Psoas muscle (tissue), 8 donors: ENCODE data around the gene DHRS12. TPM values are rescaled to one million over a fixed set of nuclear protein-coding genes. Genes with fewer than 3 reads are reported as not detected.

ENCODE experiments used
- ATAC-seq, 4 donors: fragments of 200-7000 bp; cut with Tn5 transposase; one replicate each; pipeline ENCODE4 v1.9.1; 2020; ENCODE audit warnings: moderate library complexity in 3 of 4, mild to moderate bottlenecking in 2 of 4
- DNase-seq, 2 donors: peaks; one replicate each; pipeline ENCODE4 v3.0.0-alpha.2; 2020
- H3K27ac ChIP-seq: fragments of 200-600 bp; one replicate; pipeline ENCODE4 v1.8.0; 2022
- H3K27me3 ChIP-seq, 3 donors: fragments of 200-600 bp in 1 of 3; one replicate each; pipeline versions ENCODE4 v1.6.1 to v1.8.0; 2013 to 2022; ENCODE audit warnings: low read length in 2 of 3, mild to moderate bottlenecking in 2 of 3, moderate library complexity in 1 of 3; ENCODE audit not compliant: insufficient read depth in 3 of 3
- H3K36me3 ChIP-seq, 2 donors: fragments of 200-600 bp in 1 of 2; one replicate each; pipeline versions ENCODE4 v1.6.1 to v1.8.0; 2013 to 2022; ENCODE audit warnings: low read depth in 1 of 2, mild to moderate bottlenecking in 1 of 2, moderate library complexity in 1 of 2; ENCODE audit not compliant: insufficient read depth in 1 of 2
- H3K4me1 ChIP-seq: fragments of 200-600 bp; one replicate; pipeline ENCODE4 v1.8.0; 2022
- H3K4me3 ChIP-seq: fragments of 200-600 bp; one replicate; pipeline ENCODE4 v1.8.0; 2022; ENCODE audit warnings: mild to moderate bottlenecking
- H3K9me3 ChIP-seq: fragments of 200-600 bp; one replicate; pipeline ENCODE4 v1.8.0; 2022
- CTCF ChIP-seq: fragments of 200-600 bp; IDR thresholded peaks from one replicate; pipeline ENCODE4 v1.8.0; 2022; ENCODE audit warnings: antibody characterized with exemption
- WGBS, 3 donors: extraction: QIAGEN DNeasy Blood & Tissue Kit; methylation state at CpG; one replicate each; pipeline versions ENCODE4 v1.1.6 to v1.1.7; 2013; 5-methylcytosine and 5-hydroxymethylcytosine counted together
- intact Hi-C, 2 donors: fragments of 100-400 bp; cut with DNase I; formaldehyde crosslinking; loops; one replicate each; pipeline versions ENCODE4 v1.11.0 to v1.14.2; 2022
- polyA plus RNA-seq, 3 donors: library from polyadenylated mRNA; stranded (reverse); fragments of 200-250 nt; gene quantifications; one replicate each; pipeline ENCODE4 v1.2.3, GENCODE V29; 2013
- total RNA-seq, 4 donors: library from RNA; stranded (reverse); fragmentation: NEBNext Ultra II Directional in 2 of 4; extraction: Animal tissue kit (Norgen Biotek cat#: 25700) in 2 of 4; gene quantifications; one replicate each; pipeline versions ENCODE4 v1.2.1 to v1.2.4, GENCODE V29; 2021 to 2023
- donor health status: healthy with polysubstance abuse.
- donor health status: DM: no; HTN: no; CAD: no; lungs with moderate emphysema.
- donor health status: Bipolar disorder and iron deficiency.
- donor health status: healthy.
- donor health status: DM: yes; HTN: yes; CAD: no.
- donor health status: DM: no; HTN: no; CAD: no.
- donor health status: DM: no; HTN: no; CAD: no.
- donor health status: DM: yes; HTN: yes; CAD: no.

The DHRS12 gene
- total and polyA plus RNA-seq, 7 donors: 3.4 to 10.1 (median 4.9) TPM

- ATAC-seq: no peak
- intact Hi-C loops: no loop called here
- H3K4me3 ChIP-seq: no peak overlapping the region
- no peak for DNase-seq
- no peak overlapping the region for H3K27ac ChIP-seq
- H3K27me3 ChIP-seq: no peaks in the 10 kb centered on the region
- H3K36me3 ChIP-seq: peaks cover 0 to 11% of the 10 kb centered on the region in 2 donors
- no peaks in the 10 kb centered on the region for H3K9me3 ChIP-seq
- 88 to 90% (median 90%) methylated on average over 8 of the region's 8 CpGs for WGBS, 3 donors
- no peak for TF ChIP-seq CTCF
- no peaks in the 10 kb centered on the region for H3K4me1 ChIP-seq
Observed at GRCh38 chr13:51767100-51767499, 36.9 kb downstream of the DHRS12 start.

DNA sequence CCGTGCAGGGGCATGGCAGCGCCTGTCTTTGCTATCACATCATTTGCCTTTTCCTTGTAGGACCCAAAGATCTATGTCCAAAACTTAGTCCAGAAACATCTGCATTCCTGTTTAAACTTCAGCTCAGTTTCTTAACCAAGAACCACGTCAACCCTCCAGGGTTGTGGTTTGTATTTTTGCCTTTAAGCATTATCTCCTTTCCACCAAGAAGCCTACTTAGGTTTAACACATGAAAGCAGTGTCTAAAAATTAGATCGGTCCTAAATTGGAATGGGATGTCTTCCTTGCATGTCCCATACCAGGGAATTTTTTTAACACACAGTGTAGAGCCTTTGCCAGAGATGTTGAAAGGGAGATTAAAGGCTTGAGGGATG, 38.8 kb downstream of the DHRS12 start:
- WGBS, 3 donors: 58 to 70% (median 67%) methylated on average over 4 of the region's 4 CpGs
- peaks cover 0 to 5% of the 10 kb centered on the region in 2 donors for H3K36me3 ChIP-seq
- H3K27ac ChIP-seq: peak overlapping the region; percentile 10
- ATAC-seq (no peak), DNase-seq (no peak)
- no peaks in the 10 kb centered on the region for H3K27me3 ChIP-seq
- H3K9me3 ChIP-seq: no peaks in the 10 kb centered on the region
- no peak for TF ChIP-seq CTCF
- no peaks in the 10 kb centered on the region for H3K4me1 ChIP-seq
- H3K4me3 ChIP-seq: no peak overlapping the region
- intact Hi-C loops: no loop called here

DNA sequence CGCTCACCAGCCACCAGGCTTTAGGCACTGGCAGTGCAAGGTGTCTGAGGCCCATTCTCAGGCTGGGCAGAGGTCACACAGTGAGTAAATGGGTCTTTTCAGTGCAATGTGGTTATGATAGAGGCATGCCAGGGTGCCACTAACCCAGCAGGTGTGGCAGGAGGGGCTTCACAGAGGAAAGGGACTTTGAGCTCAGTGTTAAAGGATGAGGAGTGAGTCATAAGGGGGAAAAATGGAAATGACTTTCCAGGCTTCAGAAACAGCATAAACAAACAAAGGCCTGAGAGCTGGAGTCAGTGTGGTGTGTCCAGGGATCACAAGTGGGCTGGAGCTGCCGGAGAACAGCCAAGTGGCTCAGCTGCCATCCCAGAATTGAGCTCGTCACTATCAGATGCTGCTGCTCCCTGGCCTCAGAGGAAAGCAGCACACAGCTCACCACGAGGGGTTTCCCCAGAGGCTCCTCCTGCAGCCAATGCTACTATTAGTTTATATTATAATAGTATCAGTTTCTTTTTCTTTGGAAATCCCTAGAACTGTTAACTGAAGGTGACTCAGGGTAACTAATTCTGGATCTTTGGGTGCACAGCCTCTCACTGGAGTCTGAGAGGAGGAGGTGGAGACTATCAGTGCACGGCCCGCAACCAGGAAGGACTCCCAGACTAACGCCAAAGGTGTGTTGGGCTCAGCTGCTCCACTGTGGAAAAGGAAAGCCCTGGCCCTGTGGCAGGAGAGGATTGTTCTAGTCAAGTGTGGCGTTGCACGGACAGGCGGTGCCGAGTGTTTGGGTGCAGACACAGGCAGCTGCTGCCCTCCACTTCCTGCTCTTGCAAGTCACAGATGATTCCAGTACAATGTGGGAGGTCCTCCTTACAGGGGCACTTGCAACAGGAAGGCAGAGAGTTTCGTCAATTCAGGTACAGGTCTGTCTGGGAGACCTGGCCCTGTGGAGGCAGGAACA, 39.5 kb downstream of the DHRS12 start:
- DNase-seq: peak; percentile 74 to 84
- H3K4me3 ChIP-seq: no peak overlapping the region
- no peaks in the 10 kb centered on the region for H3K27me3 ChIP-seq
- H3K36me3 ChIP-seq: peaks cover 0 to 5% of the 10 kb centered on the region in 2 donors
- WGBS, 3 donors: 41 to 57% (median 44%) methylated on average over 12 of the region's 12 CpGs
- intact Hi-C loops: no loop called here
- H3K4me1 ChIP-seq: no peaks in the 10 kb centered on the region
- TF ChIP-seq CTCF: no peak
- H3K9me3 ChIP-seq: no peaks in the 10 kb centered on the region
- peak overlapping the region; percentile 10 for H3K27ac ChIP-seq
- peak; percentile 54 to 75 (median 74) for ATAC-seq

DNA sequence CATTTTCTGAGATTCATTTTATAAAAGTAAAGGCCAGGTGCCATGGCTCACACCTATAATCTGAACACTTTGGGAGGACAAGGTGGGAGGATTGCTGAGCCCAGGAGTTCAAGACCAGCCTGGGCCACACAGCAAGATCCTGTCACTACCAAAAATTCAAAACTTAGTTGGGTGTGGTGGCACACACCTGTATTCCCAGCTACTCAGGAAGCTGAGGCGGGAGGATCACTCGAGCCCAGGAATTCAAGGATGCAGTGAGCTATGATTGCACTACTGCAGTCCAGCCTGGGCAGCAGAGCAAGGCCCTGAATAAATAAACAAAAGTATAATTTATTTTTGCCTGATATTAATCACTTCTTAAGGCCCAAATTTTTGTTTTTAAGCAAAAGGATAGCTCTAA, 40.5 kb downstream of the DHRS12 start:
- no peak for ATAC-seq

More for the DNA sequence above, 40.5 kb downstream of the DHRS12 start:
- Histone ChIP-seq H3K27me3 (no peaks in the 10 kb centered on the region), H3K4me3 (no peak overlapping the region), H3K4me1 (no peaks in the 10 kb centered on the region), H3K36me3 (peaks cover 0 to 5% of the 10 kb centered on the region in 2 donors), H3K27ac (no peak overlapping the region), H3K9me3 (no peaks in the 10 kb centered on the region)
- no peak for DNase-seq
- 85 to 87% (median 87%) methylated on average over 2 of the region's 2 CpGs for WGBS, 3 donors
- no peak for TF ChIP-seq CTCF
- intact Hi-C loops: no loop called here
